GM23338 (cell line): ENCODE results near the gene FILIP1L. TPM values are rescaled to one million over a fixed set of nuclear protein-coding genes. Genes with fewer than 3 reads are reported as not detected.

Source experiments
- ATAC-seq: fragments of 200-7000 bp; cut with Tn5 transposase; 3 replicates; pipeline ENCODE4 v1.9.1; 2020
- DNase-seq: peaks from one replicate; pipeline ENCODE4 v3.0.0-alpha.2; 2015; ENCODE audit warnings: low spot score
- H2AFZ ChIP-seq: fragments of 200-600 bp; sonication (generic); 2 replicates; pipeline ENCODE4 v1.8.0; 2016; ENCODE audit warnings: antibody characterized with exemption, mild to moderate bottlenecking, moderate library complexity
- H3F3A ChIP-seq: fragments of 200-600 bp; sonication (generic); replicated peaks from 2 replicates; pipeline ENCODE4 v1.8.0; 2017; ENCODE audit warnings: antibody characterized with exemption, mixed run types, low read depth
- H3K27ac ChIP-seq: fragments of 200-600 bp; sonication (generic); 2 replicates; pipeline ENCODE4 v1.6.1; 2016; ENCODE audit warnings: low read depth
- H3K27me3 ChIP-seq: fragments of 200-600 bp; sonication (generic); 2 replicates; pipeline ENCODE4 v1.8.0; 2016; ENCODE audit warnings: mild to moderate bottlenecking, mixed run types, moderate library complexity; ENCODE audit not compliant: insufficient read depth
- H3K36me3 ChIP-seq: fragments of 200-600 bp; sonication (generic); 2 replicates; pipeline ENCODE4 v1.8.0; 2016; ENCODE audit warnings: mild to moderate bottlenecking; ENCODE audit not compliant: insufficient read depth
- H3K4me1 ChIP-seq: fragments of 200-600 bp; sonication (generic); 2 replicates; pipeline ENCODE4 v1.8.0; 2016; ENCODE audit warnings: mild to moderate bottlenecking, moderate library complexity; ENCODE audit not compliant: insufficient read depth
- H3K4me2 ChIP-seq: fragments of 200-600 bp; sonication (generic); 2 replicates; pipeline ENCODE4 v1.7.1; 2017; ENCODE audit warnings: mixed run types
- H3K4me3 ChIP-seq: fragments of 200-600 bp; sonication (generic); 2 replicates; pipeline ENCODE4 v1.6.1; 2016; ENCODE audit warnings: mixed run types
- H3K79me2 ChIP-seq: fragments of 200-600 bp; sonication (generic); replicated peaks from 2 replicates; pipeline ENCODE4 v1.8.0; 2017; ENCODE audit warnings: mild to moderate bottlenecking; ENCODE audit not compliant: insufficient read depth
- H3K9me2 ChIP-seq: fragments of 200-600 bp; sonication (generic); 2 replicates; pipeline ENCODE4 v1.8.0; 2017; ENCODE audit not compliant: insufficient read depth
- H4K20me1 ChIP-seq: fragments of 200-600 bp; sonication (generic); replicated peaks from 2 replicates; pipeline ENCODE4 v1.8.0; 2017; ENCODE audit warnings: mild to moderate bottlenecking; ENCODE audit not compliant: insufficient read depth
- H3K27ac Mint-ChIP-seq: 2 replicates; pipeline ENCODE4 v1.8.0; 2020; ENCODE audit warnings: inconsistent platforms, mild to moderate bottlenecking, moderate library complexity, mixed read lengths
- H3K27me3 Mint-ChIP-seq: 3 replicates; pipeline ENCODE4 v1.8.0; 2022; ENCODE audit warnings: low read depth, mild to moderate bottlenecking, moderate library complexity, mixed read lengths, inconsistent platforms; ENCODE audit not compliant: insufficient read depth, poor library complexity
- H3K36me3 Mint-ChIP-seq: 3 replicates; pipeline ENCODE4 v1.8.0; 2021; ENCODE audit warnings: low read depth, mild to moderate bottlenecking, inconsistent platforms, moderate library complexity, mixed read lengths
- H3K4me1 Mint-ChIP-seq: 3 replicates; pipeline ENCODE4 v1.8.0; 2020; ENCODE audit warnings: mild to moderate bottlenecking, inconsistent platforms, mixed read lengths
- H3K4me3 Mint-ChIP-seq: 3 replicates; pipeline ENCODE4 v1.8.0; 2021; ENCODE audit warnings: moderate library complexity, mild to moderate bottlenecking, inconsistent platforms, mixed read lengths
- H3K9me3 Mint-ChIP-seq: 3 replicates; pipeline ENCODE4 v1.8.0; 2020; ENCODE audit warnings: moderate library complexity, mild to moderate bottlenecking, inconsistent platforms, mixed read lengths
- CTCF ChIP-seq, 2 experiments: fragments of 200-600 bp in 1 of 2; sonication (generic) in 1 of 2; conservative IDR thresholded peaks; 2 replicates each; pipeline versions ENCODE4 v1.5.1 to v1.6.1; 2016 to 2017; ENCODE audit warnings: antibody characterized with exemption in 2 of 2, low read depth in 2 of 2, mild to moderate bottlenecking in 2 of 2, moderate library complexity in 1 of 2
- EZH2 ChIP-seq: fragments of 200-600 bp; sonication (generic); IDR thresholded peaks from one replicate; pipeline ENCODE4 v1.8.0; 2017; ENCODE audit warnings: antibody characterized with exemption, mild to moderate bottlenecking, low read depth; ENCODE audit not compliant: unreplicated experiment
- EZH2phosphoT487 ChIP-seq: fragments of 200-600 bp; sonication (generic); IDR thresholded peaks from one replicate; pipeline ENCODE4 v1.8.1; 2018; ENCODE audit warnings: antibody characterized with exemption; ENCODE audit not compliant: unreplicated experiment
- STAT1 ChIP-seq: IDR thresholded peaks from one replicate; pipeline ENCODE4 v1.6.1; 2016; ENCODE audit warnings: antibody characterized with exemption; ENCODE audit not compliant: unreplicated experiment
- ZNF331 ChIP-seq: fragments of 250-450 bp; sonication (Bioruptor Pico); IDR thresholded peaks from 2 replicates; pipeline ENCODE4 v1.5.0; 2020; ENCODE audit warnings: low read depth, mild to moderate bottlenecking, moderate library complexity
- ZNF462 ChIP-seq: fragments of 250-450 bp; sonication (Bioruptor Pico); IDR thresholded peaks from 2 replicates; pipeline ENCODE4 v1.5.0; 2020; ENCODE audit warnings: mild to moderate bottlenecking, moderate library complexity
- polyA plus RNA-seq: library from polyadenylated mRNA; unstranded; fragments of >200 nt; fragmentation: Nextera tagmentation; extraction: Ambion mirVana; gene quantifications from 2 replicates; pipeline ENCODE4 v1.2.1, GENCODE V29; 2016
- total RNA-seq: library from RNA; depleted of rRNA; stranded (reverse); fragments of >200 nt; shearing (Covaris generic); gene quantifications from 2 replicates; pipeline ENCODE4 v1.2.3, GENCODE V29; 2014

FILIP1L gene
- total and polyA plus RNA-seq, 2 experiments from 2014 or later: 1.6 TPM; not detected in 1

GRCh38 chr3:100104442-100104798 lies 9.9 kb downstream of the FILIP1L start (continued):
- TF ChIP-seq ZNF462 (no peak), EZH2 (no peak)

GRCh38 chr3:100103558-100104441 lies 10.5 kb downstream of the FILIP1L start:
- H3K4me1 ChIP-seq: 0 out of 2 replicates have a peak, but pooled peaks cover 7% of the 10 kb centered on the region
- Mint-ChIP-seq H3K4me1 (peaks cover 34% of the 10 kb centered on the region; the same call in 2 of the 3 replicates), H3K36me3 (no peaks in the 10 kb centered on the region; the same call in 2 of the 3 replicates), H3K27me3 (peaks cover 1% of the 10 kb centered on the region), H3K4me3 (no peak overlapping the region), H3K27ac (no peak overlapping the region), H3K9me3 (no peaks in the 10 kb centered on the region)
- H3K79me2 ChIP-seq: no peaks in the 10 kb centered on the region
- H3K27ac ChIP-seq: no peak overlapping the region
- no peaks in the 10 kb centered on the region for H3K36me3 ChIP-seq
- H3K4me2 ChIP-seq: no peak overlapping the region
- ATAC-seq (no peak), DNase-seq (no peak)
- no peak overlapping the region for H2AFZ ChIP-seq
- H4K20me1 ChIP-seq: no peaks in the 10 kb centered on the region
- H3K9me2 ChIP-seq: no peaks in the 10 kb centered on the region
- no peak overlapping the region for H3K4me3 ChIP-seq
- no peaks in the 10 kb centered on the region for H3K27me3 ChIP-seq
- H3F3A ChIP-seq: no peaks in the 10 kb centered on the region
- TF ChIP-seq STAT1 (no peak), EZH2phosphoT487 (no peak), ZNF462 (no peak), CTCF (conservative IDR thresholded peaks at IDR 0.05; ENCODE audit: low read depth in 2 of 2) (no peak), ZNF331 (CRISPR knock-in tag) (no peak)
